A673 (cell line): ENCODE data around the gene NECAB2. TPM values are rescaled to one million over a fixed set of nuclear protein-coding genes. Genes with fewer than 3 reads are reported as not detected.

ENCODE experiments used
- BruUV-seq: library from RNA; stranded (reverse); fragments of 400-500 nt; replicated peaks from 2 replicates; lab custom pipeline; 2021; lab: Mats Ljungman, UMichigan
- CTCF ChIA-PET: fragments of 300-600 bp; sonication (Branson Sonifier 250); formaldehyde crosslinking; loops from one replicate; lab custom pipeline; 2022; ENCODE audit warnings: antibody characterized with exemption; lab: Charles Lee
- POLR2A ChIA-PET: fragments of 300-600 bp; sonication (Branson Sonifier 250); formaldehyde crosslinking; loops from one replicate; lab custom pipeline; 2022; ENCODE audit warnings: antibody characterized with exemption; ENCODE audit not compliant: low non-redundant PET; lab: Charles Lee
- DNase-seq: peaks from one replicate; pipeline ENCODE4 v3.0.0-alpha.2; 2015; ENCODE audit warnings: low spot score
- H3K27ac ChIP-seq: fragments of 200-600 bp; sonication (generic); 2 replicates; pipeline ENCODE4 v1.5.1; 2016; ENCODE audit warnings: mixed run types, low read depth, mild to moderate bottlenecking, mixed read lengths, antibody characterized with exemption, low read length; ENCODE audit not compliant: poor library complexity, severe bottlenecking
- H3K27me3 ChIP-seq: fragments of 200-600 bp; sonication (generic); replicated peaks from 2 replicates; pipeline ENCODE4 v1.6.1; 2017; ENCODE audit warnings: mixed run types, low read depth, mild to moderate bottlenecking, mixed read lengths, antibody characterized with exemption, low read length; ENCODE audit not compliant: insufficient read depth, poor library complexity
- H3K36me3 ChIP-seq: fragments of 200-600 bp; sonication (generic); 2 replicates; pipeline ENCODE4 v1.6.1; 2016; ENCODE audit warnings: mixed run types, mild to moderate bottlenecking, mixed read lengths, antibody characterized with exemption, low read length; ENCODE audit not compliant: insufficient read depth, poor library complexity, severe bottlenecking
- H3K4me1 ChIP-seq: fragments of 200-600 bp; sonication (generic); 2 replicates; pipeline ENCODE4 v1.6.1; 2017; ENCODE audit warnings: mixed run types, mild to moderate bottlenecking, mixed read lengths, antibody characterized with exemption, low read length; ENCODE audit not compliant: insufficient read depth, poor library complexity, severe bottlenecking
- H3K4me3 ChIP-seq: fragments of 200-600 bp; sonication (generic); 2 replicates; pipeline ENCODE4 v1.5.1; 2016; ENCODE audit warnings: low read depth, mixed run types, mild to moderate bottlenecking, mixed read lengths, low read length; ENCODE audit not compliant: poor library complexity, severe bottlenecking
- H3K9me3 ChIP-seq: fragments of 200-600 bp; sonication (generic); 2 replicates; pipeline ENCODE4 v1.6.1; 2016; ENCODE audit warnings: mixed run types, low read depth, mild to moderate bottlenecking, mixed read lengths, antibody characterized with exemption, low read length; ENCODE audit not compliant: poor library complexity, severe bottlenecking
- EZH2 ChIP-seq: fragments of 200-600 bp; sonication (generic); IDR thresholded peaks from 2 replicates; pipeline ENCODE4 v1.6.1; 2017; ENCODE audit warnings: borderline replicate concordance, low read depth, mild to moderate bottlenecking, mixed read lengths, antibody characterized with exemption, low read length; ENCODE audit not compliant: poor library complexity, severe bottlenecking
- intact Hi-C: fragments of 100-400 bp; cut with micrococcal nuclease; formaldehyde crosslinking; loops from one replicate; pipeline ENCODE4 v1.10.0; 2022; ENCODE audit not compliant: unreplicated experiment
- total RNA-seq: library from RNA; stranded (reverse); gene quantifications from 2 replicates; pipeline ENCODE4 v1.2.3, GENCODE V29; 2021
- TF ChIP-seq, protein P1 (sequence below): fragments of 300-800, 200-600 bp; sonication (generic); conservative IDR thresholded peaks from 2 replicates; pipeline ENCODE4 v1.5.1; 2017; ENCODE audit warnings: low read depth, mild to moderate bottlenecking, antibody characterized with exemption, low read length, moderate library complexity, mixed read lengths

Gene NECAB2
- total RNA-seq, 1 experiment from 2014 or later = 0.80 TPM

DNA sequence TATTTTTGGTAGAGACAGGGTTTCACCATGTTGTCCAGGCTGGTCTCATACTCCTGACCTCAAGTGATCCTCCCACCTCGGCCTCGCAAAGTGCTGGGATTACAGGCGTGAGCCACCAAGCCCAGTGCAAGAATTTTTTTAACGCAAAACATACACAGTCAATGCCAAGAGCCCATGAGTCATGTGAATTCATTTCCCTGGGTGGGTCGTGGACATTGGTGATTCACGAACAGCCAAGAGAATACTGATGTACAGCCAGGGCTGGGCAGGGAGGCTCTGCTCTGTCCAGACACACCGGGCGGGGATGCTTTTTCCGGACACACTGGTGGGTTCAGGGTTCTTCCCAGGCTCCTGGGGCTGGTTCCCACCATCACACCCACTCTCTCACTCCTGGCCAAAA lies 56.8 kb downstream of the NECAB2 start:
- Histone ChIP-seq H3K9me3 (peaks cover 4% of the 10 kb centered on the region), H3K4me3 (no peak overlapping the region), H3K36me3 (no peaks in the 10 kb centered on the region), H3K27ac (no peak overlapping the region), H3K27me3 (no peaks in the 10 kb centered on the region), H3K4me1 (no peaks in the 10 kb centered on the region)
- TF ChIP-seq, protein P1, sequence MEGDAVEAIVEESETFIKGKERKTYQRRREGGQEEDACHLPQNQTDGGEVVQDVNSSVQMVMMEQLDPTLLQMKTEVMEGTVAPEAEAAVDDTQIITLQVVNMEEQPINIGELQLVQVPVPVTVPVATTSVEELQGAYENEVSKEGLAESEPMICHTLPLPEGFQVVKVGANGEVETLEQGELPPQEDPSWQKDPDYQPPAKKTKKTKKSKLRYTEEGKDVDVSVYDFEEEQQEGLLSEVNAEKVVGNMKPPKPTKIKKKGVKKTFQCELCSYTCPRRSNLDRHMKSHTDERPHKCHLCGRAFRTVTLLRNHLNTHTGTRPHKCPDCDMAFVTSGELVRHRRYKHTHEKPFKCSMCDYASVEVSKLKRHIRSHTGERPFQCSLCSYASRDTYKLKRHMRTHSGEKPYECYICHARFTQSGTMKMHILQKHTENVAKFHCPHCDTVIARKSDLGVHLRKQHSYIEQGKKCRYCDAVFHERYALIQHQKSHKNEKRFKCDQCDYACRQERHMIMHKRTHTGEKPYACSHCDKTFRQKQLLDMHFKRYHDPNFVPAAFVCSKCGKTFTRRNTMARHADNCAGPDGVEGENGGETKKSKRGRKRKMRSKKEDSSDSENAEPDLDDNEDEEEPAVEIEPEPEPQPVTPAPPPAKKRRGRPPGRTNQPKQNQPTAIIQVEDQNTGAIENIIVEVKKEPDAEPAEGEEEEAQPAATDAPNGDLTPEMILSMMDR = no peak
- TF ChIP-seq EZH2 = no peak
- intact Hi-C loops = no loop called here
- ChIA-PET CTCF (no interaction called here), POLR2A (no interaction called here)
- no peak for DNase-seq
- no TSS peak for BruUV-seq

DNA sequence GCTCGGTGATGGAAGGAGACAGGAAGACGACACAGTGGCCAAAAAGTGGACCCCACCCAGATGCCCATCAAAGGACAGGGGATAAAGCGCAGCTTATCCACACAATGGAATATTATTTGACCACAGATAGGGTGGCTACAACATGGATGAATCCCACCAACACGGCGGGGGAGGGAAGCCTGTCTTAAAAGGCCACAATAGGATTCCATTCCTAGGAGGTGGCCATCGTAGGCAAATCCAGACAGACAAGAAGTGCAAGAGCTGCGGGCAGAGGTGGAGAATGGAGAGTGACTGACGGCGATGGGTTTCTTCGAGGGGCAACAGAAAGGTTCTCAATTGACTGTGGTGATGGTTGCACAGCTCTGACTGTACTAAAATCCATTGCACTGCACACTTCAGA lies 58.6 kb downstream of the NECAB2 start:
- Histone ChIP-seq H3K27ac (no peak overlapping the region), H3K36me3 (no peaks in the 10 kb centered on the region), H3K9me3 (peaks cover under 1% of the 10 kb centered on the region), H3K27me3 (no peaks in the 10 kb centered on the region), H3K4me3 (no peak overlapping the region), H3K4me1 (no peaks in the 10 kb centered on the region)
- no TSS peak for BruUV-seq
- TF ChIP-seq, protein P1 = no peak
- TF ChIP-seq EZH2 = no peak
- CTCF ChIA-PET = no interaction called here
- intact Hi-C loops = no loop called here
- POLR2A ChIA-PET = no interaction called here
- no peak for DNase-seq

DNA sequence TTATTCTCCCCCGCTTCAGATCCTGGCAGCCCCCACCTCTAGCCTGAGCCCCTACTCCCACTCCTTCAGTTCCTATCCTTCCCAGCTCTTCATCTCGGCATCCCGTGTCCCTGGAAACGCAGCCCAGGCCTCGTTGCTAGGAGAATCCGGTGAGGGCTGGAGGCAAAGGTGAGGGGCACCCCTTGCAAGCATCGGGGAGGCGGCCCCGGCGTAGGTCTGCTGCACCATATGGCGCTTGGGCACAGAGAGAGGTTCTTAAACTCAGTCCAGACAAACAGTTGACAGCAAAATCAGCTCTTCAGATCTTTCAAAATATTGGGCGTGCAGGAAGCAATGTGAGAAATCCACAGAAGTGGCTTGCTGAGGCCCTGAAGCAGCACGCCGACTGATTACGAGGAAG lies 59.6 kb downstream of the NECAB2 start:
- no TSS peak for BruUV-seq
- Histone ChIP-seq H3K36me3 (no peaks in the 10 kb centered on the region), H3K4me3 (no peak overlapping the region), H3K4me1 (no peaks in the 10 kb centered on the region), H3K27me3 (no peaks in the 10 kb centered on the region), H3K9me3 (no peaks in the 10 kb centered on the region), H3K27ac (no peak overlapping the region)
- intact Hi-C loops = no loop called here
- DNase-seq = no peak
- POLR2A ChIA-PET = no interaction called here
- TF ChIP-seq, protein P1 = no peak
- TF ChIP-seq EZH2 = no peak
- CTCF ChIA-PET = interaction anchor here (0.7 kb wide), 1 partner anchor 70 kb away, joined by 3 read pairs; no protein-coding TSS in a partner anchor
